Hepatocyte (in vitro differentiated cells): ENCODE data around the gene EQTN.

ENCODE experiments used
- EZH2 ChIP-seq: fragments of 200-600 bp; sonication (generic); IDR thresholded peaks from 2 replicates; pipeline ENCODE4 v1.6.1; 2016; ENCODE audit warnings: antibody characterized with exemption, mild to moderate bottlenecking, borderline replicate concordance
- TF ChIP-seq, protein P1 (sequence below): fragments of 200-600 bp; sonication (generic); IDR thresholded peaks from 2 replicates; pipeline ENCODE4 v1.5.1; 2016; ENCODE audit warnings: antibody characterized with exemption, mild to moderate bottlenecking; ENCODE audit not compliant: poor library complexity

DNA sequence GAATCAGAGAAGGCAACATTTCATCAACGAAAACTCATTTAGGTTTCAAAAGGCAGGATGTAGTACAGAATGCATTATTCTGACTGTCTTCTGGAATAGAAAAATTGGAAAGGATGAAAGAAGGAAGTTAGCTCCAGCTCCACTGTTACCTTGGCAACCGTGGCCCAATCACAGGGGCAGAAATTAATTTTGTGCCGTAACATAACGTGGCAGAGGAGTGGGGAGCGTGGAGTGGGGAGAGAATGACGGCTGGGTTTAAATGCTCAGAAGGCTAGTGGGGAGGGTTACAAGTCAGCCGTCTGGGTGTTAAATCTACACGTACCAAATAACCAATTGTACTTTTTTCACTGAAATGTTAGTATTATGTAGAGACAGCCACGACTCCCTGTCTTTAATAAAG, 32.3 kb upstream of the EQTN start:
- TF ChIP-seq, protein P1, sequence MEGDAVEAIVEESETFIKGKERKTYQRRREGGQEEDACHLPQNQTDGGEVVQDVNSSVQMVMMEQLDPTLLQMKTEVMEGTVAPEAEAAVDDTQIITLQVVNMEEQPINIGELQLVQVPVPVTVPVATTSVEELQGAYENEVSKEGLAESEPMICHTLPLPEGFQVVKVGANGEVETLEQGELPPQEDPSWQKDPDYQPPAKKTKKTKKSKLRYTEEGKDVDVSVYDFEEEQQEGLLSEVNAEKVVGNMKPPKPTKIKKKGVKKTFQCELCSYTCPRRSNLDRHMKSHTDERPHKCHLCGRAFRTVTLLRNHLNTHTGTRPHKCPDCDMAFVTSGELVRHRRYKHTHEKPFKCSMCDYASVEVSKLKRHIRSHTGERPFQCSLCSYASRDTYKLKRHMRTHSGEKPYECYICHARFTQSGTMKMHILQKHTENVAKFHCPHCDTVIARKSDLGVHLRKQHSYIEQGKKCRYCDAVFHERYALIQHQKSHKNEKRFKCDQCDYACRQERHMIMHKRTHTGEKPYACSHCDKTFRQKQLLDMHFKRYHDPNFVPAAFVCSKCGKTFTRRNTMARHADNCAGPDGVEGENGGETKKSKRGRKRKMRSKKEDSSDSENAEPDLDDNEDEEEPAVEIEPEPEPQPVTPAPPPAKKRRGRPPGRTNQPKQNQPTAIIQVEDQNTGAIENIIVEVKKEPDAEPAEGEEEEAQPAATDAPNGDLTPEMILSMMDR, result no peak
- no peak for TF ChIP-seq EZH2
